Measurements from ENCODE around the gene CTXND1. TPM values are rescaled to one million over a fixed set of nuclear protein-coding genes. Genes with fewer than 3 reads are reported as not detected.

Gene CTXND1
- total RNA-seq, 1 donor from 2014 or later: not detected

DNA sequence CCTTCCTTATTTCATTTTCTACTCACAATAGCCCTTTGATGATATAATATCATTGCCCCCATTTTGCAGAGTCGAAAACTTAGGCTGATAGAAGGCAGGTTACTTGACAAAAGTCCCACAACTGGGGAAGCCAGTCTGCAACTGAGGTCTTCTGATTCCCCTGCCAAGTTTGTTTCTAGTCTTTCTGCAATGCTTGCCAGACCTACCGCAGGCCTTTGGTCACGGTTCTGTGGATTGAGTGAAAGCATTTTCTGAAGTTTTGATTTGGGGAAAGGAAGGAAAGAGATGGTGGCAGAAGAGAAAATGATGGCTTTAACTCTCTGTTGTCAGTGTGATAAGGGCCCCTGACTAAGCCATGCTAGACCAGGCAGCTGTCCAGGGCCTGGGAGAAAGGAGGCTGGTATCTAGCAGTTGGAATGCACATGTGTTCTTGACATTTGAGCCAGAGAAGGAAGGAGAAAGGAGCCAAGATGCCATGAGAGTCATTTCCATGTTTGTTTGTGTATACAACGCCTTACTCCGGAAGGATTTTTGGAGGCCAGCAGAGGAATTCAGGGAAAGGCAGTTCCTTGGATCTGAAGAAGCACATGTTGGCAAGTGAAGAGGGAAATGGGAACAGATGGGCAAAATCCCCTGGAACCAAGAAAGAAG, 69.3 kb downstream of the CTXND1 start:
- H3K36me3 Mint-ChIP-seq (ENCODE audit: low read depth): peaks cover 40% of the 10 kb centered on the region

DNA sequence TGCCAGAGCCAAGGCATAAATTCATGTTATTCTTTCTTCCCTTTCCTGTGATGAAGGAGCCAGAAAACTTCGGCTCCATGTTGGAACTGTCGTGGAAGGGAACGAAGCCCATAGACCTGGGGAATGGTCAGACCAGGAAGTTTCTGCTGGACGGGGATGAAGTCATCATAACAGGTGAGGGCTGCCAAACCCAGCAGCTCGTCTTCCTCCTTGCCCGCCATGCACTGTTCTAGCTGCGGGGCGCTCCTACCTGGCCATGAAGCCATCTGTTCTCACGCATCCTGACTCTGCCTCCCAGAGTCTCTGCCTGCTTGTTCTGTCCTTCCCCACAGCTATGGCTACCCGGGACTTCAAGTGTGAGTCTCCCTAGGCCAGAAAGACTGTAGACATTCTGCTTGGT, 71.0 kb downstream of the CTXND1 start:
- no peaks in the 10 kb centered on the region for H3K27me3 Mint-ChIP-seq (ENCODE audit: insufficient read depth)
- no peaks in the 10 kb centered on the region for H3K9me3 Mint-ChIP-seq
- no peaks in the 10 kb centered on the region for H3K4me1 Mint-ChIP-seq (ENCODE audit: low read depth)
- intact Hi-C loops (cut with micrococcal nuclease): no loop called here
- DNase-seq (ENCODE audit: low spot score): no peak
- H3K27ac Mint-ChIP-seq: no peak overlapping the region
- H3K4me3 Mint-ChIP-seq: no peak overlapping the region
- H3K36me3 Mint-ChIP-seq (ENCODE audit: low read depth): peaks cover 26% of the 10 kb centered on the region

More for the DNA sequence above, 69.3 kb downstream of the CTXND1 start:
- no peak for DNase-seq (ENCODE audit: low spot score)
- Mint-ChIP-seq H3K4me1 (ENCODE audit: low read depth) (no peaks in the 10 kb centered on the region), H3K9me3 (no peaks in the 10 kb centered on the region), H3K4me3 (no peak overlapping the region), H3K27me3 (ENCODE audit: insufficient read depth) (no peaks in the 10 kb centered on the region), H3K27ac (no peak overlapping the region)
- intact Hi-C loops (cut with micrococcal nuclease): no loop called here

DNA sequence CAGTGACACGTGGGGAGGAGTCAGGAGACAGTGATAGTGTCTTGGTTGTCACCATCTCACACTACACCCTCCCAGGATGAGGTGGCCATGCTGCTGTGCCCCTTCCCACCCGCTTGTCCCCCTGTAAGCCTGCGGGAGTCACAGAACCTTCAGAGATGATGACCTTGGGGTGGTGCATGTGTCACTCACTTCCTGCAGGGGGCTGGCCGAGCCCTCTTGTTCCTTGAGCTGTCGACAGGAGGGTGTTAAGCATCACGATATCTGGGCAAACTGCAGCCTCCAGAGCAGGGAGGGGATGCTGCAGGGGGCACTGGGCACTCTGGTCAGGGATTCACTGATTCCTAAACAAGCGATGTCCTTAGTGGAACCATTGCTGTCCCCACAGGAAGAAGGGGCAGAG, 71.5 kb downstream of the CTXND1 start:
- Mint-ChIP-seq H3K4me1 (ENCODE audit: low read depth) (no peaks in the 10 kb centered on the region), H3K36me3 (ENCODE audit: low read depth) (peaks cover 28% of the 10 kb centered on the region), H3K4me3 (no peak overlapping the region), H3K27ac (no peak overlapping the region), H3K27me3 (ENCODE audit: insufficient read depth) (no peaks in the 10 kb centered on the region), H3K9me3 (no peaks in the 10 kb centered on the region)
- no peak for DNase-seq (ENCODE audit: low spot score)
- intact Hi-C loops (cut with micrococcal nuclease): no loop called here

DNA sequence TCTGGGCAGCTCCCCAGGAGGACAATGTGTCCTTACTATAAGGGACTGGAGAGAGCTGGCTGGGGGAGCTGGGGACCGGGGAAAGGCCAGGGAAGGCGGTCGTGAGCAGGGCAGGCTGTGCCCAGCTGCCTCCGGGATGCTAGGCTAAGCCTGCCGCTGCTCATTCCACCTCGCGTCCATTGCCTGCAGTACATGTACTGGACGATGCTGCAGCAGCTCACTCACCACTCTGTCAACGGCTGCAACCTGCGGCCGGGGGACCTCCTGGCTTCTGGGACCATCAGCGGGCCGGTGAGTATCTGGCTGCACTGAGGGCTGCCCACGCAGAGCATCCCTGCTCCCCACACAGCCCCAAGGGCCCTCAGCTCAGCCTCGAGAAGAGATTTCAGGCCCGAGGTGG, 72.1 kb downstream of the CTXND1 start:
- intact Hi-C loops (cut with micrococcal nuclease): loop anchor here (2.0 kb wide), 1 partner anchor 799 kb away; no protein-coding TSS in a partner anchor
- Mint-ChIP-seq H3K4me3 (no peak overlapping the region), H3K9me3 (no peaks in the 10 kb centered on the region), H3K36me3 (ENCODE audit: low read depth) (peaks cover 25% of the 10 kb centered on the region), H3K27me3 (ENCODE audit: insufficient read depth) (no peaks in the 10 kb centered on the region), H3K27ac (no peak overlapping the region), H3K4me1 (ENCODE audit: low read depth) (no peaks in the 10 kb centered on the region)
- no peak for DNase-seq (ENCODE audit: low spot score)

DNA sequence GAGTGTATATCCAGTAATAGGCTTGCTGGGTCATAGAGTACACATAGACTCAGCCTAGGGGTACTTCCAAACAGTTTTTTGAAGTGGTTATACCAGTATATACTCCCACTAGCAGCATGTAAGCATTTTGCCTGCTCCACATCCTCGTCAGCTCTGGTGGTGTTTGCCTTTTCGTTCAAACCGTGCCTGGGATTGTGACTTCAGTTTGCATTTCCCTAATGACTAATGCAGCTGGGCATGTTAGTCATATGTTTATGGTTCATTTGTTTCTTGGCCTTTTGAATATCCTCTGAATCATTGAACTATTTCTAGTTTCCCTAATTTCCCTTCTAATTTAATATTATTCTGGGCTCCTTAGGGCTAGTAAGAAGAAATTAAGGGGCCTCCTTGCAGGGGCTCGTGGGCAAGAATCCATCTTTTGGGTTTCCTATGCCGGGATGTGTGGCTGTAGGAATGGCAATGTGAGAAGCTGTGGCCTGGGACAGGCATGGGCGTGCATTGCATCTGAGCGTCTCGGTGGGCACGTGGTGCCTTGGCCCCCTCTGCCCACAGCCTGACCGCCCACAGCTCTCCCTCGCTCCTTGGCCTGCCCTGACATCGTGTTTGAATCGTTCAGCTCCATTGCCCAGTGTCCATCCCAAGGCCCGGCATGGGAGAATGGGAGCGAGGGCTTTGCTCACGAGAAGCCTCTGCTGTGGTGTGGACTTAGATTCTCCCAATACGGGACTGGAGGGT, 72.8 kb downstream of the CTXND1 start:
- Mint-ChIP-seq H3K9me3 (no peaks in the 10 kb centered on the region), H3K27ac (no peak overlapping the region), H3K27me3 (ENCODE audit: insufficient read depth) (no peaks in the 10 kb centered on the region), H3K4me3 (no peak overlapping the region), H3K4me1 (ENCODE audit: low read depth) (no peaks in the 10 kb centered on the region), H3K36me3 (ENCODE audit: low read depth) (peaks cover 25% of the 10 kb centered on the region)
- intact Hi-C loops (cut with micrococcal nuclease): loop anchor here (2.0 kb wide), 1 partner anchor 798 kb away; no protein-coding TSS in a partner anchor
- no peak for DNase-seq (ENCODE audit: low spot score)

DNA sequence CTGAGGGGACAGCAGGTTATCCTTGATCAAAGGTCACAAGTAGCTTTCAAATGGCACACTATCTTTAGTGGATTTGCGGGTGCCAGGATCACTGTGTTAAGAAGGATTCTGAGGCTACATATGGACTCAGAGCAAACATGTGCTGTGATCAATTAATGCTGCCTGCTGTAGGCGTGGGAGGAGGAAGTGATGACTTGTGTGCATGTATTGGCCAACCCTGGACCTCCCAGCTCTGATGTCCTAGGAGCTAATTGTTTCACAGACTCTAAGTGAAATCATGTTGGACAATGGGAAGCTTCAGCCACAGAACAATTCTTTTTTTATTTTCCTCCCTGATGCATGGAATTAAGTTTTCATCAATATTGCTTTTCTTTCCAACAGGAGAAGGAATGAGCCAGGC, 74.9 kb downstream of the CTXND1 start:
- H3K36me3 Mint-ChIP-seq (ENCODE audit: low read depth): peaks cover 23% of the 10 kb centered on the region
- no peaks in the 10 kb centered on the region for H3K4me1 Mint-ChIP-seq (ENCODE audit: low read depth)
- no peak overlapping the region for H3K4me3 Mint-ChIP-seq
- H3K27me3 Mint-ChIP-seq (ENCODE audit: insufficient read depth): no peaks in the 10 kb centered on the region
- no peak for DNase-seq (ENCODE audit: low spot score)
- intact Hi-C loops (cut with micrococcal nuclease): no loop called here
- no peaks in the 10 kb centered on the region for H3K9me3 Mint-ChIP-seq
- H3K27ac Mint-ChIP-seq: no peak overlapping the region

DNA sequence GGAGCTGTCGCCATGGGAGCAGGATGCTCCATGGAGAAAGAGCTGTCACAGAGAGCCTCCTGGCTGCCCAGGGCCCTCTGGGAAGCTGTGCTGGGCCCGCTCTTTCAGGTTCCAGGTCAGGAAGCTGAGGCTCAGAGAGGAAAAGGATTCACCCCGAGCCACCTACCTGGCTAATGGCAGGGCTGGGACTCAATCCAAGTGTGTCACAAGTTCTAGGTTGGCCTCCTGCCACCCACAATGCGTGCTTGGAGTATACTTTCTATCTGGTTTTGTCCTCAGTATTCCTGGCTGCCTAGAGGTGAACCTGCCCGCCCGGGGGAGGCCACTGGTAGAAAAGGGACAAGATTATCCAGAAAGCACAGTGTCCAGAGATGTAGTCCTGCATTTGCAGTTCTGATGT, 75.6 kb downstream of the CTXND1 start:
- Mint-ChIP-seq H3K9me3 (no peaks in the 10 kb centered on the region), H3K4me3 (no peak overlapping the region), H3K4me1 (ENCODE audit: low read depth) (peaks cover 5% of the 10 kb centered on the region), H3K27me3 (ENCODE audit: insufficient read depth) (no peaks in the 10 kb centered on the region), H3K27ac (no peak overlapping the region), H3K36me3 (ENCODE audit: low read depth) (peaks cover 25% of the 10 kb centered on the region)
- intact Hi-C loops (cut with micrococcal nuclease): no loop called here
- DNase-seq (ENCODE audit: low spot score): no peak

DNA sequence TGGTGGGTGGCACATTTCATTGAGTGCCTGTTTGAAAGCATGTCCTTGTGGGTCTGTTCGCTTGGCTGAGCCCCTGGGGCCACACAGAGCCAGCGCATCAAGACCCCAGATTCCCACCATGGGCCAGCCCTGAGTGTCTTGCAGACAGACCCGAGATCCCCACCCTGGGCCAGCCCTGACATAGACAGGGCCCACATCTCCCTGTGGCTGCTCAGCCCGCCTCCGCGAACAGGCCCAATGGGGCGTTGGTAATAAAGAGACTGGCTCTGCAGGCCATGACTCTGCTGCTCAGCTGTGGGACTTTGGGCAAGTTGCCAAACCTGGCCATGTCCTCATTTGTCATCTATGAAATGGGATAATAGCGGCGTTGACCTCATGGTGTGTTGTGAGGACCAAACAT, 76.6 kb downstream of the CTXND1 start:
- Mint-ChIP-seq H3K27me3 (ENCODE audit: insufficient read depth) (no peaks in the 10 kb centered on the region), H3K4me1 (ENCODE audit: low read depth) (peaks cover 5% of the 10 kb centered on the region)

DNA sequence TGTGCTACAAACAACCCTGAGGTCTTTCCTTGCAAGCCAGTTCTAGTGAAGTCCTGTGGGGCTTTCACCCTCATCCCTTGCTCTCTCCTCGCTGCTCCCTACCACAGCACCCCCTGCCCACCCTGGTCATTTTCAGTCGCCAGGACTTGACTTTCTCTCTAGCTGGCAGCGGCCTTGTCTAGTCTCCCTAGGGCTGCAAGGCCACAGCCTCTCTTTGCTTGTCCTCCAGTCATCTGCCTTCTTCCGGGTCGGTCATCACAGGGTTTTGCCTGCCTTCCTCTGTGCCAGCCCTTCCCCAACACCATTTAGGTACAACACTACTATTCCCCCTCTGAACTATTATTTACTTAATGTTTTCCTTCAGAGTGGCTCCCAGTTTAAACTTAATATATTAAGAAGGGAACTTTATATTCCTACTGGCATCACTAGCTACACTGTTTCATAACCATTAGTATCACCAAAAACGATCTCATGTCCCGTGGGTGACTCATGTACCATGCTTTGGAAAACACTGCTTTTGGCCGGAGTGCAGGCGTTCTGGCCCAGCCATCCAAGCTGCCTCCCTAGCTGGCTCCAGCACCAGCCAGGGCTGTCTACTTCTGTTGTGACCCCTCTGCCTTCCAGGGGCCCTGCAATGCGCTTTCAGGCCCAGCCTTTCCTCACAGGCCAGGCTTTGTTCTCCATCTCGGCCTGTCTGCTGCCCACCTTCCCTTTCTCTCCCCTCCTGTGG, 77.8 kb downstream of the CTXND1 start:
- no peak for DNase-seq (ENCODE audit: low spot score)
- Mint-ChIP-seq H3K27me3 (ENCODE audit: insufficient read depth) (no peaks in the 10 kb centered on the region), H3K4me3 (no peak overlapping the region), H3K9me3 (no peaks in the 10 kb centered on the region), H3K4me1 (ENCODE audit: low read depth) (peaks cover 5% of the 10 kb centered on the region), H3K36me3 (ENCODE audit: low read depth) (peaks cover 31% of the 10 kb centered on the region), H3K27ac (no peak overlapping the region)
- intact Hi-C loops (cut with micrococcal nuclease): no loop called here

More for the DNA sequence above, 76.6 kb downstream of the CTXND1 start:
- no peak for DNase-seq (ENCODE audit: low spot score)
- intact Hi-C loops (cut with micrococcal nuclease): no loop called here
- no peak overlapping the region for H3K27ac Mint-ChIP-seq
- H3K36me3 Mint-ChIP-seq (ENCODE audit: low read depth): peaks cover 29% of the 10 kb centered on the region
- no peak overlapping the region for H3K4me3 Mint-ChIP-seq
- H3K9me3 Mint-ChIP-seq: no peaks in the 10 kb centered on the region

DNA sequence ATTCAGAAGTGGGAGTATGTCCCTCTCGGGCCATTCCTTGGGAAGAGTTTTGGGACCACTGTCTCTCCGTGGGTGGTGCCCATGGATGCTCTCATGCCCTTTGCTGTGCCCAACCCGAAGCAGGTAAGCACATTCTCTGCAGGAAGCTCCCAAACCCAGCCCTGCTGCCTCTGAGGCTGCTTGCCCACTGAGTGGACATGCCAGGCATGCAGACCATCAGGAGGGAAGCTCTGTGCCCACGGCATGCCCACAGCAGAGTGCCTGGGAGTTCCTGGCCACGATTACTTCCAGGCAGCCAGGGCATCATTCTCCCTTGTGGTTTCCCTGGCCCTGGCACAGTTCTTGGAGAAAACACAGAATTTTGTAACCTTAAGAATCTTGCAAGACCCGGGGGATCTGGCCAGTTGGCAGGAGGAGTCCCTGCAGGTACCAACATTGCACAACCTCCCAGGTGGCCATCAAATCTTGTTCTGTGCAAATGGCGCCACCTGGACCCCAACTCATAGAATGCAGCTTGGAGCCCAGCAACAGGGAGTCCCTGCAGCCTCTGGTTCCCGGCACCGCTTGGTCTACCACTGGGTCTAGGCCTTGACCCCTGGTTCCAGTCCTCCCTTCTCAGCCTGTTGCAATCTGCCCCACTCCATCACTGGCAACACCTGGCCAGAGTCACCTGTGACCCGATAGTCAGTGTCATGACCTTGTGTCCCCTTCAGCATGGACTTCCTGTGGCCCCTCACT, 78.8 kb downstream of the CTXND1 start:
- DNase-seq (ENCODE audit: low spot score): peak; percentile 57
- Mint-ChIP-seq H3K36me3 (ENCODE audit: low read depth) (peaks cover 34% of the 10 kb centered on the region), H3K4me3 (no peak overlapping the region), H3K27ac (no peak overlapping the region), H3K4me1 (ENCODE audit: low read depth) (peaks cover 5% of the 10 kb centered on the region), H3K27me3 (ENCODE audit: insufficient read depth) (no peaks in the 10 kb centered on the region), H3K9me3 (no peaks in the 10 kb centered on the region)
- intact Hi-C loops (cut with micrococcal nuclease): loop anchor here (1.0 kb wide), 4 partner anchors 20 to 792 kb away; no protein-coding TSS in a partner anchor

DNA sequence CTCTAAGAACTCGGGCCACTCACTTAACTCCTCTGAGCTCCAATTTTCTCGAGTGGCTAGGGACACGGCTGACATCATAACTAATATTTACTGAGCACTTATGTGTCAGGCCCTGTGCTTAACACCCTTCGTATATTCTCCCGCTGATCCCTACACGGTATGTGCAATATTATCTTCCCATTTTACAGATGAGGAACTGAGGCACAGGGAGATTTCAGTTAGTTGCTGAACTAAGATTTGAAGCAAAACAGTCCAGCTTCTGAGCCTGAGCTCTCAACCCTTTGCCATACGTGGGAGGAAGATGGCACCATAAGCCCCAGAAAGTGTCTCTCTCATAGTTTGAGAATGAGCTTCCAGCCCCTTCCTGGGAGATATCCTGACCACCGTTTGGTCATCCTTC, 79.6 kb downstream of the CTXND1 start:
- intact Hi-C loops (cut with micrococcal nuclease): no loop called here
- H3K4me3 Mint-ChIP-seq: no peak overlapping the region
- DNase-seq (ENCODE audit: low spot score): no peak
- peaks cover 5% of the 10 kb centered on the region for H3K4me1 Mint-ChIP-seq (ENCODE audit: low read depth)
- H3K27ac Mint-ChIP-seq: no peak overlapping the region
- peaks cover 34% of the 10 kb centered on the region for H3K36me3 Mint-ChIP-seq (ENCODE audit: low read depth)
- H3K9me3 Mint-ChIP-seq: no peaks in the 10 kb centered on the region
- H3K27me3 Mint-ChIP-seq (ENCODE audit: insufficient read depth): no peaks in the 10 kb centered on the region

DNA sequence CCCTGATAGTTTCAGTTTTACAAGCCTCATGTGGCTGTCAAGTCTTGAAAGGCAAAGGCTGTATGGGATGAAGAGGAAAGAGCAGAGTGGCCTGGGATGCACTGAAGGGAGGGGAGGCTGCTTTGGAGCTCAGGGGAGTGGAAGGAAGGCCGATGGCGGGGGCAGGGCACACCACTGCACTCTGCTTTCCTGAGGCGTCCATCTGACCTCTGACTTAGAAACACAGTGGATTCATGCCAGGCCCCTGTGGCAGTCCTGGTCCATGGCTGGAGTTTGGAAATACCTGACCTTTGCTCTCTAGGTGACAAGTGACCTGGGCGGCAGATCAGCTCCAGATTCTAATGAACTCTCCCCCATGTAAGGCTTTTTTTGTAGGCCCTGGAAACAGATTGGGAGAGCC, 80.2 kb downstream of the CTXND1 start:
- no peaks in the 10 kb centered on the region for H3K9me3 Mint-ChIP-seq
- intact Hi-C loops (cut with micrococcal nuclease): no loop called here

More for the DNA sequence above, 80.2 kb downstream of the CTXND1 start:
- H3K36me3 Mint-ChIP-seq (ENCODE audit: low read depth): peaks cover 34% of the 10 kb centered on the region
- DNase-seq (ENCODE audit: low spot score): no peak
- H3K4me1 Mint-ChIP-seq (ENCODE audit: low read depth): peaks cover 5% of the 10 kb centered on the region
- H3K27ac Mint-ChIP-seq: no peak overlapping the region
- no peak overlapping the region for H3K4me3 Mint-ChIP-seq
- H3K27me3 Mint-ChIP-seq (ENCODE audit: insufficient read depth): no peaks in the 10 kb centered on the region
